LNCAP (cell line): Measurements from ENCODE around the gene MICAL3.

ENCODE experiments used
- TF ChIP-seq, protein P1 (sequence below): fragments of 450-650 bp; IDR thresholded peaks from 2 replicates; pipeline ENCODE4 v1.5.1; 2017; ENCODE audit warnings: mild to moderate bottlenecking

The MICAL3 gene

DNA sequence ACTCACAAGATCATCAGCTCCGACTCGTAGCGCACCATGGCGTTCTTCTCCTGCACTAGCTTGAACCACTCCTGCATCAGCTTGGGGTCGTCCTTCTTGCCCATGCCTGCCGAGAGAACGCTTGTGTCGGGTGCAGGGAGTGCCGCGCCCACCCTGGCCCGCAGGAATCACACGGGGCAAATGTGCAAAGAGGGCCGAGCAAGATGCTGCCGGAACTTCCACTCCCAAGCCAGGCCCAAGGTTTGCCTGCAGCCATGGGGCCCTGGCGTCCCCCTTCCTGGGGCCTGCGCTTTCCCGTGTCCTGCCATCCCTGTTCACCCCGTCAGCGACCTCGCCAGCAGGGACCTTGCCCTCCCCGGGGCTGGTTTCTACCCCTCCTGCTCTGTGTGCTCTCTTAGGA lies 233.2 kb downstream of the MICAL3 start:
- TF ChIP-seq, protein P1, sequence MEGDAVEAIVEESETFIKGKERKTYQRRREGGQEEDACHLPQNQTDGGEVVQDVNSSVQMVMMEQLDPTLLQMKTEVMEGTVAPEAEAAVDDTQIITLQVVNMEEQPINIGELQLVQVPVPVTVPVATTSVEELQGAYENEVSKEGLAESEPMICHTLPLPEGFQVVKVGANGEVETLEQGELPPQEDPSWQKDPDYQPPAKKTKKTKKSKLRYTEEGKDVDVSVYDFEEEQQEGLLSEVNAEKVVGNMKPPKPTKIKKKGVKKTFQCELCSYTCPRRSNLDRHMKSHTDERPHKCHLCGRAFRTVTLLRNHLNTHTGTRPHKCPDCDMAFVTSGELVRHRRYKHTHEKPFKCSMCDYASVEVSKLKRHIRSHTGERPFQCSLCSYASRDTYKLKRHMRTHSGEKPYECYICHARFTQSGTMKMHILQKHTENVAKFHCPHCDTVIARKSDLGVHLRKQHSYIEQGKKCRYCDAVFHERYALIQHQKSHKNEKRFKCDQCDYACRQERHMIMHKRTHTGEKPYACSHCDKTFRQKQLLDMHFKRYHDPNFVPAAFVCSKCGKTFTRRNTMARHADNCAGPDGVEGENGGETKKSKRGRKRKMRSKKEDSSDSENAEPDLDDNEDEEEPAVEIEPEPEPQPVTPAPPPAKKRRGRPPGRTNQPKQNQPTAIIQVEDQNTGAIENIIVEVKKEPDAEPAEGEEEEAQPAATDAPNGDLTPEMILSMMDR, result no peak

DNA sequence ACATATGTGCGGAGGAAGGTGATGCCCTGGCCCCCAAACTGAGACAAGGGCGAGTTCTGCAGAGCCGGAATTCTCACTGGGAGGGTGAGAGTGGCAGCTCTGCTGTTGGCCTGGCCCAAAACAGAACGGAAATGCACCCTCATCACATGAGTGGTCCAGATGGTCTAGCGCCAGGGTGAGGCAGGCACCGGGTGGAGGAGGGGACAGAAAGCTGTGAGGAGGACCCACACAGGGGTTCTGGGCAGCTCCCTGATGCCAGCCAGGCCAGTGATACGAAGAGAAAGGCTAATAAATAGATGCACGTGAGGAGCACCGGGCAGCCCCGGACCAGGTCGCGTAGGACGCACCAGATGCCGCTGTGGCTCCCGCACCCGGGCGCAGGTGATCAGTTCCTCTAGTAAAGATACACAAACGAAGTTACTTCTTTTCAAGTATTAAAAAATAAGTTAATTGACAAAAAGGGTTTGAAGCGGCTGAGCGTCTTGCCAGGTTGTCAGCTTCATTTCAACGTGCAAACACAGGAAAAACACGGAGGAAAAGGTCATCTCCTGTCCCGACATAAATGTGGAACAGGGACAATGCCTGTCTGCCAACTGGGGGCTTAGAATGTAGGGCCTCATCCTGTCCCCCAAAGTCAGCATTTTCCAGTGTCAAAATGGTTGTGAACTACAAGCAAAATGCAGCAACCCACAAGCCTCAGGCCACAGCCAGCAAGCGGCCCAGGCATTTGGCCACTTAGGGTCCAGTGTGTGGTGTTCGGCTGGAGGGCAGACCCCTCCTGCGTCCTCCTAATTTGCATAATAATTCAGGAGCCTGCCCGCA lies 234.8 kb downstream of the MICAL3 start:
- TF ChIP-seq, protein P1, result no peak

DNA sequence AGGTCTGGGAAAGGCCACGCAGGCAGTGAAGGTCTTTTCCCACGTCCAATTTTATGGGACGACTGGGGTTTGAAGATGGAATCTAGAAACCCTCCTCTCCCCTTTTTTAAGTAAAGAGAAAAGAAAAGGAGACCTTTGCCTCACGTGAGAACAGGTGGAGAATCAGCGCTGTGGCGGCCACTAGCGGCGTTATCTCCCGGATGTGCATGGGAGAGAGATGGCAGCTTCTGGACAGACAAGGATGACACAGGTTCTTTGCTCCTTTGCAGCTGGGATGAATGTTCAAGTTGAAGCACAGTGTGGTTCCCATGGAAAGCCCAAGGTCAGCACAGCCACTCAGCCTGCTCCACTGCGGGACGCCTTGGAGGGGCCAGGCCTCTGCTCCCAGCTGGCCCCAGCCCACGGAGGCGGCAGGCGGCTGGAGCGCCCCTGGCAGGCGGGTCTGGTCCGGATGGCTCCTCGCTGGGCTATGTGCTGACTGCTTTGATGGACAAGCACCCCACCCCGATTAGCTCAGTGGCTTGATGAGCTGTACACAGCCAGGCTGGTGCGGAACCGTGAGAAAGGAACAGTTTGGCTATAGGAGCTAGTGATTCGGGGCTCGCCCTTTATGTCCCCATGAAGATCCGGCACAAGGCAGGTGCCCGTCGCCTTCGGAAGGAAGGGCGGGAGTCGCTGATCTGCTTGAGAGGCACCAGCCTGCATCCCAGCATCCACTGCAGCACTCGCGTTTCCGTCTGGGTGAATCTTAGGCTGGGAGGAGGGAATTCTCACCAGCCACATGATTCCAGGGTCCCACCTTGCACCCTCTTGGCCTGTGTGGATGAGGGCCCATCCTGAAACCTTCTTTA lies 235.6 kb downstream of the MICAL3 start:
- TF ChIP-seq, protein P1, result no peak; the same call in 1 of the 2 replicates

DNA sequence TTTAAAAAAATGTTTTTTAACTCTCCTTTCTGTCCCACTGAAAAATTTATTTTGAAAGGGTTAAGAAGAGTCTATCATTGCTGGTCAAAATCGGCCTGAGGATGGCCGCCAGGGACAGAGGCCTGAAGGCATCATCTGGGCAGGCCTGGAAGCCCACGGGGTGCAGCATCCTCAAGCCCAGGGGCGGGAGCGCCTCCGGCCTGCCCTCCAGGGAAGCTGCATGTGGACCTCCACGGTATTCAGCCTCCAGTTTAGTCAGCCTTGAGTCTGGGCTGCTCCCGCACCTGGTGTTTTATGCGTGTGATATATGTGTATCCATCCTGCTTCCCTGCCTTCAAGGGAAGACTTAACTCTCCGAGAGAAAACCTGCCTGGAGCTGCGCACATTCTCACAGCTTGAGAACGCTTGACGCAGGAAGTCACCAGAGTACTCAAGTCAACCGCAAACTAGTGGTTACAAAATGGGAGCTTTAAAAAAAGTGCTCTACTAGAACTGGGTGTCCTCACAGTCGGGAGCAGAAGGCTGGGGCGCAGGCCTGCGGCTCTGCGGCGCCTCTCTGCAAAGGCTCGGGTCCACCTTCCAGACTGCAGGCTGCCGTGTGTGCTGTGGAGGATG lies 236.5 kb downstream of the MICAL3 start:
- TF ChIP-seq, protein P1, result no peak

DNA sequence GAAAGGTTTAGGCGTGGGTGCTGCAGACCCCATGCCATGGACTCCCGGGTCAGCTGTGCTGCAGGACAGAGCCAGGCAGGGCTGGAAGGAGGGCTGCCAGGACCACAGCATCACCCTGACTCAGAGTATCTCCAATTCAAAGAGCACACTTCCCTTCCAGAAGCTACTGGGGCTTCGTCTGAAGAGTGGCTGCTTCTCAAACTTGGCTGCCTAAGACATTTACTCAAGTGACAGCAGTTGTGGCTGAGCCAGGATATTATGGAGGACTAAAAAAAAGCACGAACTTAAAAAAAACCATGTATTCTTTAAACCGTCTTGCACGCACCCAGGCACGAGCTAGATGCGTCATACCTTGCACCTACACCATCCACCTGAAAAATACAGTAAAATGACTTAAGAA lies 237.1 kb downstream of the MICAL3 start:
- TF ChIP-seq, protein P1, result no peak

DNA sequence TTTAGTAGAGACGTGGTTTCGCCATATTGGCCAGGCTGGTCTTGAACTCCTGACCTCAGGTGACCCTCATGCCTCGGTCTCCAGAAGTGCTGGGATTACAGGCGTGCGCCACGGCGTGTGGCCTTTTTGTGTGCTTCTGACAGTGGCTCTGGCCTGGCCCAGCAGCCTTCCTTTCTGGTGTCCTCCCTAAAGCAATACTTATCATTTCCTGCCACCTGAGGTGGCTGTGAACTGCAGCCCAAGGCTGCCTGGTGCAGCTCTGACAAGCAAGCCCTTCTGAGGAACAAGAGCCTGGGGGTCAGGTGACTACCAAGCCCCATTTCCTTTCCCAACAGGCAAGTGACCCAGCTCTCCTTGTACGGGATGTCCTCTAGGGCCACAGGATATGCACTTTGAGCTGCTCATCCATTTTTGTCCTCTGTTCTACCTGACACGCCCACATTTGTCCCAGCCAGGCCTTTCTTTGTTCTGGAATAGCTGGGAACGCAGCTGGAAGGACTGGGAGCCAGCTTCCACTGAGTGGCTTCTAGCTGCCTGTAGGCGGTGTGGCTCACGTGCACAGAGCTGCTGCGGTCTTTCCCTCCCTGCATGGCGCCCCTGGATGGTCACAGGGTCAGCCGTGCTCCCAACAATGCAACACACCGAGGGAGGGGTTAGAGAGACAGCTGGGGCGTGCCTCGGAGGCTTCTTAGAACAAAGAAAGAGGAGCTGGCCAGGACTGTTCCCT lies 237.8 kb downstream of the MICAL3 start:
- TF ChIP-seq, protein P1, result no peak
